Mesothelial cell of epicardium (in vitro differentiated cells): Measurements from ENCODE around the gene VPS41. TPM values are rescaled to one million over a fixed set of nuclear protein-coding genes. Genes with fewer than 3 reads are reported as not detected.
A peak's percentile ranks its signal among the peaks of the same experiment; 100 is the strongest.

ENCODE experiments used
- DNase-seq, 2 experiments: peaks; one replicate each; pipeline ENCODE4 v3.0.0; 2021; ENCODE audit warnings: low spot score in 2 of 2; ENCODE audit not compliant: unreplicated experiment in 2 of 2
- H3K27ac Mint-ChIP-seq: 2 replicates; pipeline ENCODE4 v1.8.0; 2021; ENCODE audit warnings: mixed read lengths
- H3K27me3 Mint-ChIP-seq: 2 replicates; pipeline ENCODE4 v1.8.0; 2021; ENCODE audit warnings: low read depth, mixed read lengths
- H3K36me3 Mint-ChIP-seq: 2 replicates; pipeline ENCODE4 v1.8.0; 2021; ENCODE audit warnings: mixed read lengths
- H3K4me1 Mint-ChIP-seq: 2 replicates; pipeline ENCODE4 v1.8.0; 2021; ENCODE audit warnings: mixed read lengths
- H3K4me3 Mint-ChIP-seq: 2 replicates; pipeline ENCODE4 v1.8.0; 2021; ENCODE audit warnings: mild to moderate bottlenecking, moderate library complexity, mixed read lengths
- H3K9me3 Mint-ChIP-seq: 2 replicates; pipeline ENCODE4 v1.8.0; 2021; ENCODE audit warnings: mixed read lengths
- total RNA-seq: library from RNA; stranded (reverse); gene quantifications from 3 replicates; pipeline ENCODE4 v1.2.1, GENCODE V29; 2021
- TF ChIP-seq, protein P1 (sequence below): fragments of 200-600 bp; sonication (generic); IDR thresholded peaks from one replicate; pipeline ENCODE4 v1.5.0; 2021; ENCODE audit warnings: antibody characterized with exemption; ENCODE audit not compliant: unreplicated experiment

Gene VPS41
- total RNA-seq, 1 donor from 2014 or later: 104 TPM

DNA sequence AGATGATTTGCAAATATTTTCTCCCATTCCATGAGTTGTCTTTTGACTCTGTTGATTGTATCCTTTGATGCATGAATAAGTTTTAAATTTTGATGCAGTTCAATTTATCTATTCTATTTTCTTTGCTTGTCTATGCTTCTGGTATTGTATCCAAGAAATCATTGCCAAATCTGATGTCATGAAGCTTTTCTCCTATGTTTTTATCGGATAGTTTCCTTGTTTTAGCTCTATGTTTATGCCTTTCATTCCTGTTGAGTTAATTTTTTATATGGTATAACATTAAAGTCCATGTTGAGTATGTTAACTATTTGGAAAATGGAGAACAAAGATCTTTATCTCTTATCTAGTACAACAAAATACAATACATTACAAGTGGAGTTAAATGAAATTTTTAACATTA is 27.6 kb upstream of the VPS41 start:
- no peak overlapping the region for H3K27ac Mint-ChIP-seq
- H3K36me3 Mint-ChIP-seq: no peaks in the 10 kb centered on the region
- peaks cover 5% of the 10 kb centered on the region for H3K4me1 Mint-ChIP-seq
- no peak for DNase-seq
- no peaks in the 10 kb centered on the region for H3K9me3 Mint-ChIP-seq
- TF ChIP-seq, protein P1, sequence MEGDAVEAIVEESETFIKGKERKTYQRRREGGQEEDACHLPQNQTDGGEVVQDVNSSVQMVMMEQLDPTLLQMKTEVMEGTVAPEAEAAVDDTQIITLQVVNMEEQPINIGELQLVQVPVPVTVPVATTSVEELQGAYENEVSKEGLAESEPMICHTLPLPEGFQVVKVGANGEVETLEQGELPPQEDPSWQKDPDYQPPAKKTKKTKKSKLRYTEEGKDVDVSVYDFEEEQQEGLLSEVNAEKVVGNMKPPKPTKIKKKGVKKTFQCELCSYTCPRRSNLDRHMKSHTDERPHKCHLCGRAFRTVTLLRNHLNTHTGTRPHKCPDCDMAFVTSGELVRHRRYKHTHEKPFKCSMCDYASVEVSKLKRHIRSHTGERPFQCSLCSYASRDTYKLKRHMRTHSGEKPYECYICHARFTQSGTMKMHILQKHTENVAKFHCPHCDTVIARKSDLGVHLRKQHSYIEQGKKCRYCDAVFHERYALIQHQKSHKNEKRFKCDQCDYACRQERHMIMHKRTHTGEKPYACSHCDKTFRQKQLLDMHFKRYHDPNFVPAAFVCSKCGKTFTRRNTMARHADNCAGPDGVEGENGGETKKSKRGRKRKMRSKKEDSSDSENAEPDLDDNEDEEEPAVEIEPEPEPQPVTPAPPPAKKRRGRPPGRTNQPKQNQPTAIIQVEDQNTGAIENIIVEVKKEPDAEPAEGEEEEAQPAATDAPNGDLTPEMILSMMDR: no peak
- H3K27me3 Mint-ChIP-seq: no peaks in the 10 kb centered on the region
- H3K4me3 Mint-ChIP-seq: no peak overlapping the region

DNA sequence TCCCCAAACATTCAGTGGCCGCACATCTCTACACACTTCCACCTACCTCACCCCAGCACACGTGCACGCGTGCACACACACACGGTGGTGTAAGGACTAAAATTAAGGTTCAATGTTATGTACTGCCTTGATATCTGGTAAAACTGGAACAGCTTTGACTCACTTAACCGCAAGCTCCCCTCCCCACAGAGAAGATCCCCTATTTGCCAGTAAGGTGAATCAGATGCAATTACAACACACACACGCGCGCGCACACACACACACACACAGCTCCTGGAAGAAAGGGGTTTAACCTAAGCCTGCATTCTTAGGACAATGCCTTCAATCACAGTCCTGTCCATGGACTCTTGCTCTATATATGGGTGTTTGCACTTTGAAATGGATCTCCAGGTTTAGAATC is 25.5 kb upstream of the VPS41 start:
- Mint-ChIP-seq H3K4me3 (no peak overlapping the region), H3K4me1 (peaks cover 19% of the 10 kb centered on the region)

DNA sequence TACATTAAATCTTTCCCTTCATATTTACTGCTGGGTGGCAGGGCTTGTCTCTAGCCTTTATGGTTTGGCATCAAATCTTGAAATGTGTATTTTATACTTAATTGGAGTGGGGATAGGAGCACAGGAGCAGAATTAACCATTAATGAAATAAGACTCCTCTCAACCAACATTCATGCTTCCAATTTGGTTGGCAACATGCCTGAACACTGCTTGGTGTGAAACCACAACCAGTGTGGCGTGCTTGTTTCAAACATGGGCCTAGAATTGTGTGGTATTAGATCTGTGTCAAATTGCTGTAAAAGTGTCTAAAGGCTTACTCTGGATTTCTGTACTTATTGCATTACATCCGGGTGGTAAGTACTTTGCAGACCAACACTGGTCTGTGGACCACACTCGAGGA is 25.1 kb upstream of the VPS41 start:
- Mint-ChIP-seq H3K4me1 (peaks cover 24% of the 10 kb centered on the region), H3K27me3 (no peaks in the 10 kb centered on the region), H3K4me3 (no peak overlapping the region), H3K27ac (no peak overlapping the region), H3K9me3 (no peaks in the 10 kb centered on the region), H3K36me3 (no peaks in the 10 kb centered on the region)
- DNase-seq: no peak
- TF ChIP-seq, protein P1: no peak

More for the DNA sequence above, 25.5 kb upstream of the VPS41 start:
- H3K27ac Mint-ChIP-seq: no peak overlapping the region
- no peaks in the 10 kb centered on the region for H3K36me3 Mint-ChIP-seq
- TF ChIP-seq, protein P1: no peak
- no peak for DNase-seq
- H3K9me3 Mint-ChIP-seq: no peaks in the 10 kb centered on the region
- H3K27me3 Mint-ChIP-seq: no peaks in the 10 kb centered on the region

DNA sequence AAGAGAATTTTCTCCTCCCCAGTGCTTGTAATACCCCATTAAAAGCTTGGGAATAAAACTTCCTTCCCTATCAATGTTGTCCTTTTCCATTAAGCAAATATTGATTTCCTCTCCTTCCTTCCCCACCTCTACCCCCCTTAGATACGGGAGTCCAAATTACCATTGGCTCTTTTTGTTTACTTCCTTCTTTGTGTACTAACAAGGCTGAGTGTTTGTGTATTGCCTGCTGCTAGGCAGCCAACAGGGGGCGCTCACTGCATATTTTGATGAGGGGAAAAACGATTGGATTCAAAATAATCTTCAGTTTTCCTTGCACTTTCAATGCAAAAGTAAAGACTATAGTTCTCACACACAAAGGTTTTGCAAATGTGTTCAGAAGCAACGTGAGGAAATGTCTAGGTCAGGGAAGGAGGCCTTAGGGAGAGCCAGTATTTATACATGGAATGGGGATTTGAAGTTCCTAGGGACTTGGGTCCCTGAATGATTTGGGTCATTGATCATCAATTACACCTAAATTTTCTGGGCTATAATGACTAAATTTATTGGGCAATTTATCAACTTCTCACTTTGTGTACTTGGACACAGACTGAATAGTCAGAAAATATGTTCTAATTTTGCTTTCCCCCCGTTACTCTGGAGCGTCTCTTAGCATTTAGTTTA is 23.6 kb upstream of the VPS41 start:
- Mint-ChIP-seq H3K4me1 (peaks cover 24% of the 10 kb centered on the region), H3K4me3 (no peak overlapping the region), H3K27me3 (no peaks in the 10 kb centered on the region), H3K36me3 (no peaks in the 10 kb centered on the region), H3K27ac (no peak overlapping the region), H3K9me3 (no peaks in the 10 kb centered on the region)
- TF ChIP-seq, protein P1: peak; percentile 93
- peak; percentile 57 to 86 for DNase-seq

DNA sequence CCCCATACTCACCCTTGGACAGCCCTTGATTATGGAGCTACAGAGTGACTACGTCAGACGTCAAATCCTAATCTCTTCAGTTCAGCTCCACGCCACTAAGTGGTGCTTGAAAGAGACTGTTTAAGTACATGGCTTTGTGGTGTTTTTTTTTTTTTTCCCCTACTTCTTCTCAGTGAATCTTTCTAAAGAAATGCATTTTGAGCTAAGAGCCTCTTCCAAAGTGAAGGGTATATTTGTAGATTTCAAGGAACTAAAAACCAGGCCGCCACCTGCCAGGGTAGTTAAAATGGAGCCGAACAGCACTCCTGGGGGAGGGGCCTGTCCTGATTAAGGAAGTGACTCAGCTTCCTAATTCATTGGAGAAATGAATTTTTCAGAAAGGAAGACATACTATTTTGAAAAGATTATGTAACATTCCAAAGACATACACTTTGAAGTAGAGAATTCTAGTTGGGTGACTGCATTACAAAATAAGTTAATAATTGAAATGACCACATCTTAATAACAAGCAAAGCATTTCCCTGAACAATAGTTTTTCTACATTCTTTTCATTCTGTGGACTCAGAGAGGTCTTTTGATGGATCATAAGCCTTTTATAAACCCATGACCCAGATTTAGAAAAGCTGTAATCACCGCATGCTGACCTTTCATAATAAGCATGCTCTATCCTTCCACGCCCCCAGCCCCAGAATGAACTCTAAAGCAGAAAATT is 20.6 kb upstream of the VPS41 start:
- H3K9me3 Mint-ChIP-seq: no peaks in the 10 kb centered on the region
- peak overlapping the region; percentile 39 for H3K27ac Mint-ChIP-seq
- no peak for DNase-seq
- no peaks in the 10 kb centered on the region for H3K27me3 Mint-ChIP-seq
- H3K4me1 Mint-ChIP-seq: peaks cover 24% of the 10 kb centered on the region
- TF ChIP-seq, protein P1: no peak
- H3K36me3 Mint-ChIP-seq: no peaks in the 10 kb centered on the region
- H3K4me3 Mint-ChIP-seq: no peak overlapping the region
